ENCODE results near the gene KRT35. TPM values are rescaled to one million over a fixed set of nuclear protein-coding genes. Genes with fewer than 3 reads are reported as not detected.

Gene KRT35
- total and polyA plus RNA-seq, 2 of the 13 experiments (the other 11 are each of a cell fraction or from before 2014, with no cell fraction given): not detected

DNA sequence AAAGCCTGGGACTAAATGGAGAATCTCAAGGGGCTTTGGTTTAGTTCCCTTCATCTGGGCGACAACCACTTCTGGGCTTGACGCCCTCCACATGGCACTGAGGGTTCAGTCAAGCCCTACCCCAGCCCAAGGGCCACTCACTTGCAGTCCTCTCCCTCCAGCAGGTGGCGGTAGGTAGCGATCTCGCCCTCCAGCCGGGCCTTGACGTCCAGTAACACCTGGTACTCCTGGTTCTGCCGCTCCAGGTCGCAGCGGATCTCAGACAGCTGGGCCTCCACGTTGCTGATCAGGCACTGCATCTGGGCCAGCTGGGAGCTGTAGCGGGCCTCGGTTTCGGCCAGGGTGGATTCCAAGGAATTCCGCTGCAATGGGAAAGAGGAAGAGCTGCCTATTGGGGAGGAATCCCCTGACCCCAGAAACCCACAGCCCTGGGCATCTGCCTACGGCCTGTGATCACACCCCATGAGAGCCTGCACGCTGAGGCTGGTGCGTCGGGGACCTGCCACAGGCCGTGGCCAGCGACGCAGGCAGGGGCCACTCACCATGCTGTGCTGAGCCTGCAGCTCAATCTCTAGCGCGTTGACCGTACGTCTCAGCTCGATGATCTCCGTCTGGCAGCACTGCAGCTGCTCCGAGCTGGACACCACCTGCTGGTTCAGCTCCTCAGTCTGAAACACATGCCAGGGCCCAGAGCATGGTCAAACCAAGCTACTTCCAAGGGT lies 6.0 kb upstream of the KRT35 start (continued):
- TF ChIP-seq, protein P1, sequence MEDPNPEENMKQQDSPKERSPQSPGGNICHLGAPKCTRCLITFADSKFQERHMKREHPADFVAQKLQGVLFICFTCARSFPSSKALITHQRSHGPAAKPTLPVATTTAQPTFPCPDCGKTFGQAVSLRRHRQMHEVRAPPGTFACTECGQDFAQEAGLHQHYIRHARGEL (CRISPR knock-in tag; IDR thresholded peaks at IDR 0.05): no peak
- TF ChIP-seq KLF13 (CRISPR knock-in tag; IDR thresholded peaks at IDR 0.05) (no peak), ZFX (CRISPR knock-in tag; IDR thresholded peaks at IDR 0.05; ENCODE audit: low read depth) (peak; percentile 43; the same call in 1 of the 2 replicates), ZSCAN29 (CRISPR knock-in tag; conservative IDR thresholded peaks at IDR 0.05) (no peak), ZNF558 (CRISPR knock-in tag; IDR thresholded peaks at IDR 0.05; ENCODE audit: borderline replicate concordance) (no peak), RAD21 (CRISPR knock-in tag; IDR thresholded peaks at IDR 0.05) (peak; percentile 78), ZNF501 (CRISPR knock-in tag; IDR thresholded peaks at IDR 0.05) (no peak), ADNP (CRISPR knock-in tag; IDR thresholded peaks at IDR 0.05) (no peak), HOXA3 (CRISPR knock-in tag; IDR thresholded peaks at IDR 0.05) (0 out of 2 replicates have a peak, but pooled peaks have one; percentile 7), KLF15 (CRISPR knock-in tag; IDR thresholded peaks at IDR 0.05; ENCODE audit: borderline replicate concordance) (no peak), NR3C1 (CRISPR knock-in tag; IDR thresholded peaks at IDR 0.05) (no peak), CCDC6 (CRISPR knock-in tag; IDR thresholded peaks at IDR 0.05) (no peak), HMGA1 (CRISPR knock-in tag; conservative IDR thresholded peaks at IDR 0.05) (no peak), TBX2 (CRISPR knock-in tag; IDR thresholded peaks at IDR 0.05; ENCODE audit: borderline replicate concordance) (0 out of 2 replicates have a peak, but pooled peaks have one; percentile 18), ZNF619 (CRISPR knock-in tag; IDR thresholded peaks at IDR 0.05) (0 out of 2 replicates have a peak, but pooled peaks have one; percentile 28), ZNF781 (CRISPR knock-in tag; IDR thresholded peaks at IDR 0.05; ENCODE audit: borderline replicate concordance, not compliant biosample characterization) (no peak), ATF7-NPFF (CRISPR knock-in tag; IDR thresholded peaks at IDR 0.05; ENCODE audit: low read depth) (no peak)
- TF ChIP-seq, protein P2, sequence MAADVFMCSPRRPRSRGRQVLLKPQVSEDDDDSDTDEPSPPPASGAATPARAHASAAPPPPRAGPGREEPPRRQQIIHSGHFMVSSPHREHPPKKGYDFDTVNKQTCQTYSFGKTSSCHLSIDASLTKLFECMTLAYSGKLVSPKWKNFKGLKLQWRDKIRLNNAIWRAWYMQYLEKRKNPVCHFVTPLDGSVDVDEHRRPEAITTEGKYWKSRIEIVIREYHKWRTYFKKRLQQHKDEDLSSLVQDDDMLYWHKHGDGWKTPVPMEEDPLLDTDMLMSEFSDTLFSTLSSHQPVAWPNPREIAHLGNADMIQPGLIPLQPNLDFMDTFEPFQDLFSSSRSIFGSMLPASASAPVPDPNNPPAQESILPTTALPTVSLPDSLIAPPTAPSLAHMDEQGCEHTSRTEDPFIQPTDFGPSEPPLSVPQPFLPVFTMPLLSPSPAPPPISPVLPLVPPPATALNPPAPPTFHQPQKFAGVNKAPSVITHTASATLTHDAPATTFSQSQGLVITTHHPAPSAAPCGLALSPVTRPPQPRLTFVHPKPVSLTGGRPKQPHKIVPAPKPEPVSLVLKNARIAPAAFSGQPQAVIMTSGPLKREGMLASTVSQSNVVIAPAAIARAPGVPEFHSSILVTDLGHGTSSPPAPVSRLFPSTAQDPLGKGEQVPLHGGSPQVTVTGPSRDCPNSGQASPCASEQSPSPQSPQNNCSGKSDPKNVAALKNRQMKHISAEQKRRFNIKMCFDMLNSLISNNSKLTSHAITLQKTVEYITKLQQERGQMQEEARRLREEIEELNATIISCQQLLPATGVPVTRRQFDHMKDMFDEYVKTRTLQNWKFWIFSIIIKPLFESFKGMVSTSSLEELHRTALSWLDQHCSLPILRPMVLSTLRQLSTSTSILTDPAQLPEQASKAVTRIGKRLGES (CRISPR knock-in tag; IDR thresholded peaks at IDR 0.05; ENCODE audit: borderline replicate concordance): no peak
- TF ChIP-seq, protein P3, sequence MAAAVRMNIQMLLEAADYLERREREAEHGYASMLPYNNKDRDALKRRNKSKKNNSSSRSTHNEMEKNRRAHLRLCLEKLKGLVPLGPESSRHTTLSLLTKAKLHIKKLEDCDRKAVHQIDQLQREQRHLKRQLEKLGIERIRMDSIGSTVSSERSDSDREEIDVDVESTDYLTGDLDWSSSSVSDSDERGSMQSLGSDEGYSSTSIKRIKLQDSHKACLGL (CRISPR knock-in tag; IDR thresholded peaks at IDR 0.05): 0 out of 2 replicates have a peak, but pooled peaks have one; percentile 55
- TF ChIP-seq, protein P4, sequence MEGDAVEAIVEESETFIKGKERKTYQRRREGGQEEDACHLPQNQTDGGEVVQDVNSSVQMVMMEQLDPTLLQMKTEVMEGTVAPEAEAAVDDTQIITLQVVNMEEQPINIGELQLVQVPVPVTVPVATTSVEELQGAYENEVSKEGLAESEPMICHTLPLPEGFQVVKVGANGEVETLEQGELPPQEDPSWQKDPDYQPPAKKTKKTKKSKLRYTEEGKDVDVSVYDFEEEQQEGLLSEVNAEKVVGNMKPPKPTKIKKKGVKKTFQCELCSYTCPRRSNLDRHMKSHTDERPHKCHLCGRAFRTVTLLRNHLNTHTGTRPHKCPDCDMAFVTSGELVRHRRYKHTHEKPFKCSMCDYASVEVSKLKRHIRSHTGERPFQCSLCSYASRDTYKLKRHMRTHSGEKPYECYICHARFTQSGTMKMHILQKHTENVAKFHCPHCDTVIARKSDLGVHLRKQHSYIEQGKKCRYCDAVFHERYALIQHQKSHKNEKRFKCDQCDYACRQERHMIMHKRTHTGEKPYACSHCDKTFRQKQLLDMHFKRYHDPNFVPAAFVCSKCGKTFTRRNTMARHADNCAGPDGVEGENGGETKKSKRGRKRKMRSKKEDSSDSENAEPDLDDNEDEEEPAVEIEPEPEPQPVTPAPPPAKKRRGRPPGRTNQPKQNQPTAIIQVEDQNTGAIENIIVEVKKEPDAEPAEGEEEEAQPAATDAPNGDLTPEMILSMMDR (CRISPR knock-in tag; IDR thresholded peaks at IDR 0.05): peak; percentile 80
- TF ChIP-seq, protein P5, sequence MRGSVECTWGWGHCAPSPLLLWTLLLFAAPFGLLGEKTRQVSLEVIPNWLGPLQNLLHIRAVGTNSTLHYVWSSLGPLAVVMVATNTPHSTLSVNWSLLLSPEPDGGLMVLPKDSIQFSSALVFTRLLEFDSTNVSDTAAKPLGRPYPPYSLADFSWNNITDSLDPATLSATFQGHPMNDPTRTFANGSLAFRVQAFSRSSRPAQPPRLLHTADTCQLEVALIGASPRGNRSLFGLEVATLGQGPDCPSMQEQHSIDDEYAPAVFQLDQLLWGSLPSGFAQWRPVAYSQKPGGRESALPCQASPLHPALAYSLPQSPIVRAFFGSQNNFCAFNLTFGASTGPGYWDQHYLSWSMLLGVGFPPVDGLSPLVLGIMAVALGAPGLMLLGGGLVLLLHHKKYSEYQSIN (CRISPR knock-in tag; IDR thresholded peaks at IDR 0.05; ENCODE audit: borderline replicate concordance): no peak
